Bronchial epithelial cell (primary cell): ENCODE measurements around the gene AGXT. TPM values are rescaled to one million over a fixed set of nuclear protein-coding genes. Genes with fewer than 3 reads are reported as not detected.

Experiments
- DNase-seq: peaks from one replicate; pipeline ENCODE4 v3.0.0-alpha.2; 2010; ENCODE audit warnings: low read depth
- FAIRE-seq: peaks from 2 replicates; lab custom pipeline; 2011; peaks lifted over from hg19 to GRCh38; lab: Jason Lieb, UNC
- H3K27me3 ChIP-seq: 2 replicates; pipeline ENCODE4 v1.5.1; 2011; ENCODE audit warnings: low read length; ENCODE audit not compliant: control insufficient read depth, insufficient read depth
- H3K36me3 ChIP-seq: 2 replicates; pipeline ENCODE4 v1.5.1; 2011; ENCODE audit warnings: low read length; ENCODE audit not compliant: control insufficient read depth, insufficient read depth
- H3K4me3 ChIP-seq: 2 replicates; pipeline ENCODE4 v1.5.1; 2011; ENCODE audit warnings: mild to moderate bottlenecking, low read depth, low read length, control low read depth
- CTCF ChIP-seq: IDR thresholded peaks from 2 replicates; pipeline ENCODE4 v1.5.1; 2011; ENCODE audit warnings: mild to moderate bottlenecking, moderate library complexity, low read length, control low read depth, inconsistent platforms; ENCODE audit not compliant: insufficient read depth, severe bottlenecking
- total RNA-seq: library from RNA; depleted of rRNA; stranded (reverse); fragments of >200 nt; gene quantifications from 2 replicates; pipeline ENCODE4 v1.2.1, GENCODE V29; 2014

AGXT gene
- total RNA-seq, 1 donor from 2014 or later, result not detected

- FAIRE-seq (no peak), DNase-seq (no peak)
- Histone ChIP-seq H3K4me3 (no peak overlapping the region), H3K27me3 (peaks cover 5% of the 10 kb centered on the region), H3K36me3 (no peaks in the 10 kb centered on the region)
- no peak for TF ChIP-seq CTCF
Observed at GRCh38 chr2:240832921-240833494, 35.6 kb upstream of the AGXT start.

GRCh38 chr2:240833724-240834285 lies 34.8 kb upstream of the AGXT start:
- no peak for TF ChIP-seq CTCF
- FAIRE-seq, result no peak
- peaks cover 5% of the 10 kb centered on the region for H3K27me3 ChIP-seq
- DNase-seq, result no peak
- H3K36me3 ChIP-seq, result no peaks in the 10 kb centered on the region
- H3K4me3 ChIP-seq, result no peak overlapping the region

- TF ChIP-seq CTCF, result no peak
- FAIRE-seq (no peak), DNase-seq (no peak)
- Histone ChIP-seq H3K4me3 (no peak overlapping the region), H3K27me3 (peaks cover 5% of the 10 kb centered on the region), H3K36me3 (no peaks in the 10 kb centered on the region)
Observed at GRCh38 chr2:240834377-240834975, 34.1 kb upstream of the AGXT start.

- no peak overlapping the region for H3K4me3 ChIP-seq
- H3K27me3 ChIP-seq, result peaks cover 5% of the 10 kb centered on the region
- H3K36me3 ChIP-seq, result no peaks in the 10 kb centered on the region
- no peak for TF ChIP-seq CTCF
- FAIRE-seq (no peak), DNase-seq (no peak)
Observed at GRCh38 chr2:240835528-240835927, 33.1 kb upstream of the AGXT start.

- peaks cover 5% of the 10 kb centered on the region for H3K27me3 ChIP-seq
- DNase-seq (no peak), FAIRE-seq (no peak)
Observed at GRCh38 chr2:240836781-240837467, 31.7 kb upstream of the AGXT start.

More at GRCh38 chr2:240836781-240837467, 31.7 kb upstream of the AGXT start:
- no peak overlapping the region for H3K4me3 ChIP-seq
- TF ChIP-seq CTCF, result no peak
- no peaks in the 10 kb centered on the region for H3K36me3 ChIP-seq
